SK-N-SH (cell line): ENCODE measurements around the gene TFB1M.

Experiments
- EP300 ChIP-seq, 2 experiments: IDR thresholded peaks; 2 replicates each; pipeline versions ENCODE4 v1.4.0 to v1.6.1; 2012; ENCODE audit warnings: borderline replicate concordance in 1 of 2, low read depth in 1 of 2, low read length in 1 of 2
- FOXM1 ChIP-seq: IDR thresholded peaks from 2 replicates; pipeline ENCODE4 v1.4.0; 2012; ENCODE audit warnings: low read depth, mild to moderate bottlenecking
- GABPA ChIP-seq: IDR thresholded peaks from 2 replicates; pipeline ENCODE4 v1.4.0; 2012; ENCODE audit warnings: low read depth, mild to moderate bottlenecking
- POLR2AphosphoS5 ChIP-seq: IDR thresholded peaks from 2 replicates; pipeline ENCODE4 v1.6.1; 2012; ENCODE audit warnings: low read depth, low read length
- SMC3 ChIP-seq: IDR thresholded peaks from 2 replicates; pipeline ENCODE4 v1.6.1; 2012; ENCODE audit warnings: low read depth, low read length, improper control_type of control experiment
- TAF1 ChIP-seq: IDR thresholded peaks from 2 replicates; pipeline ENCODE4 v1.6.1; 2012; ENCODE audit warnings: low read depth, mild to moderate bottlenecking, low read length, moderate library complexity, borderline replicate concordance
- TF ChIP-seq, protein P1 (sequence below): fragments of 200-600 bp; sonication (generic); IDR thresholded peaks from 2 replicates; pipeline ENCODE4 v1.6.1; 2017; ENCODE audit warnings: antibody characterized with exemption, mild to moderate bottlenecking, moderate library complexity
- TF ChIP-seq, protein P2 (sequence below): IDR thresholded peaks from 2 replicates; pipeline ENCODE4 v1.4.0; 2012; ENCODE audit warnings: low read depth, borderline replicate concordance
- TF ChIP-seq, protein P3 (sequence below): IDR thresholded peaks from 2 replicates; pipeline ENCODE4 v1.4.0; 2012; ENCODE audit warnings: low read depth, borderline replicate concordance
- TF ChIP-seq, protein P4 (sequence below): fragments of 150-350 bp; IDR thresholded peaks from 2 replicates; pipeline ENCODE4 v1.6.1; 2017; ENCODE audit warnings: antibody characterized with exemption, low read length, low read depth, borderline replicate concordance

DNA sequence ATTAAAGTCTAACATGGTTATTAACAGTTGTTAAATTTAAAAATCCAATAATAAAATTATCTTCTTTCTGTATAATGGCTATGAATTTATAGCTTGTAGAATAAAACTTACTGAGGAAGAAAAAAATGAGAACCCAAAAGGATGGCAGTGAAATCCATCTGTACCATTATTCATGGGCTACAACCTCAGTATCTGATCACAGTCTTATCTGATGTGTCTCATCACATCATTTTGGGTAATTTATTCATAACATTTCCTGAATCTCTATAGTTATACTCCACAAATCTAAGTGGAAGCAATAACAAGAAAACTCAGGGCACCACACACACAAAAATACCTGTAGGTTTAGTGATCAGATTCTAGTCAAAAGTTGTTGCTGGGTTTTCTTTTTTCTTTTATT lies 43.1 kb downstream of the TFB1M start:
- TF ChIP-seq, protein P1, sequence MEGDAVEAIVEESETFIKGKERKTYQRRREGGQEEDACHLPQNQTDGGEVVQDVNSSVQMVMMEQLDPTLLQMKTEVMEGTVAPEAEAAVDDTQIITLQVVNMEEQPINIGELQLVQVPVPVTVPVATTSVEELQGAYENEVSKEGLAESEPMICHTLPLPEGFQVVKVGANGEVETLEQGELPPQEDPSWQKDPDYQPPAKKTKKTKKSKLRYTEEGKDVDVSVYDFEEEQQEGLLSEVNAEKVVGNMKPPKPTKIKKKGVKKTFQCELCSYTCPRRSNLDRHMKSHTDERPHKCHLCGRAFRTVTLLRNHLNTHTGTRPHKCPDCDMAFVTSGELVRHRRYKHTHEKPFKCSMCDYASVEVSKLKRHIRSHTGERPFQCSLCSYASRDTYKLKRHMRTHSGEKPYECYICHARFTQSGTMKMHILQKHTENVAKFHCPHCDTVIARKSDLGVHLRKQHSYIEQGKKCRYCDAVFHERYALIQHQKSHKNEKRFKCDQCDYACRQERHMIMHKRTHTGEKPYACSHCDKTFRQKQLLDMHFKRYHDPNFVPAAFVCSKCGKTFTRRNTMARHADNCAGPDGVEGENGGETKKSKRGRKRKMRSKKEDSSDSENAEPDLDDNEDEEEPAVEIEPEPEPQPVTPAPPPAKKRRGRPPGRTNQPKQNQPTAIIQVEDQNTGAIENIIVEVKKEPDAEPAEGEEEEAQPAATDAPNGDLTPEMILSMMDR: no peak
- TF ChIP-seq EP300 (IDR thresholded peaks at IDR 0.05; ENCODE audit: borderline replicate concordance in 1 of 2, low read depth in 1 of 2, low read length in 1 of 2) (peak in 1 of 2 experiments; percentile 69; a peak in 1 of 4 replicates), POLR2AphosphoS5 (no peak), GABPA (no peak), TAF1 (no peak), SMC3 (no peak), FOXM1 (no peak)
- TF ChIP-seq, protein P2, sequence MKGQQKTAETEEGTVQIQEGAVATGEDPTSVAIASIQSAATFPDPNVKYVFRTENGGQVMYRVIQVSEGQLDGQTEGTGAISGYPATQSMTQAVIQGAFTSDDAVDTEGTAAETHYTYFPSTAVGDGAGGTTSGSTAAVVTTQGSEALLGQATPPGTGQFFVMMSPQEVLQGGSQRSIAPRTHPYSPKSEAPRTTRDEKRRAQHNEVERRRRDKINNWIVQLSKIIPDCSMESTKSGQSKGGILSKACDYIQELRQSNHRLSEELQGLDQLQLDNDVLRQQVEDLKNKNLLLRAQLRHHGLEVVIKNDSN: no peak
- TF ChIP-seq, protein P3, sequence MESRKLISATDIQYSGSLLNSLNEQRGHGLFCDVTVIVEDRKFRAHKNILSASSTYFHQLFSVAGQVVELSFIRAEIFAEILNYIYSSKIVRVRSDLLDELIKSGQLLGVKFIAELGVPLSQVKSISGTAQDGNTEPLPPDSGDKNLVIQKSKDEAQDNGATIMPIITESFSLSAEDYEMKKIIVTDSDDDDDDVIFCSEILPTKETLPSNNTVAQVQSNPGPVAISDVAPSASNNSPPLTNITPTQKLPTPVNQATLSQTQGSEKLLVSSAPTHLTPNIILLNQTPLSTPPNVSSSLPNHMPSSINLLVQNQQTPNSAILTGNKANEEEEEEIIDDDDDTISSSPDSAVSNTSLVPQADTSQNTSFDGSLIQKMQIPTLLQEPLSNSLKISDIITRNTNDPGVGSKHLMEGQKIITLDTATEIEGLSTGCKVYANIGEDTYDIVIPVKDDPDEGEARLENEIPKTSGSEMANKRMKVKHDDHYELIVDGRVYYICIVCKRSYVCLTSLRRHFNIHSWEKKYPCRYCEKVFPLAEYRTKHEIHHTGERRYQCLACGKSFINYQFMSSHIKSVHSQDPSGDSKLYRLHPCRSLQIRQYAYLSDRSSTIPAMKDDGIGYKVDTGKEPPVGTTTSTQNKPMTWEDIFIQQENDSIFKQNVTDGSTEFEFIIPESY: no peak
- TF ChIP-seq, protein P4, sequence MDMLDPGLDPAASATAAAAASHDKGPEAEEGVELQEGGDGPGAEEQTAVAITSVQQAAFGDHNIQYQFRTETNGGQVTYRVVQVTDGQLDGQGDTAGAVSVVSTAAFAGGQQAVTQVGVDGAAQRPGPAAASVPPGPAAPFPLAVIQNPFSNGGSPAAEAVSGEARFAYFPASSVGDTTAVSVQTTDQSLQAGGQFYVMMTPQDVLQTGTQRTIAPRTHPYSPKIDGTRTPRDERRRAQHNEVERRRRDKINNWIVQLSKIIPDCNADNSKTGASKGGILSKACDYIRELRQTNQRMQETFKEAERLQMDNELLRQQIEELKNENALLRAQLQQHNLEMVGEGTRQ: no peak
